K562 (cell line): ENCODE results near the gene EIF4G2. TPM values are rescaled to one million over a fixed set of nuclear protein-coding genes. Genes with fewer than 3 reads are reported as not detected.

ENCODE experiments used
- ATAC-seq: fragments of 200-7000 bp; cut with Tn5 transposase; 3 replicates; pipeline ENCODE4 v1.9.1; 2020; ENCODE audit warnings: moderate library complexity
- Bru-seq: library from RNA; stranded (reverse); fragments of 400-500 nt; gene quantifications from one replicate; lab custom pipeline; 2021; lab: Mats Ljungman, UMichigan
- BruChase-seq, 2 experiments: library from RNA; stranded (reverse); fragments of 400-500 nt; gene quantifications; one replicate each; lab custom pipeline; 2021; lab: Mats Ljungman, UMichigan
- BruUV-seq: library from RNA; stranded (reverse); fragments of 400-500 nt; replicated peaks from 2 replicates; lab custom pipeline; 2021; lab: Mats Ljungman, UMichigan
- CTCF ChIA-PET: fragments of 300-600 bp; formaldehyde crosslinking; extraction: SDS; loops from one replicate; lab custom pipeline; 2021; ENCODE audit warnings: low intra/inter-chr PET ratio; lab: Yijun Ruan, JAX
- POLR2A ChIA-PET: fragments of 300-600, 350-650 bp; sonication (Branson Sonifier 250); formaldehyde crosslinking; extraction: SDS; loops from one replicate; lab custom pipeline; 2021; ENCODE audit warnings: antibody characterized with exemption, inconsistent platforms; lab: Yijun Ruan, JAX
- DNase-seq, 4 experiments: peaks; one replicate each; pipeline versions ENCODE4 v3.0.0 to v3.0.0-alpha.2; 2011 to 2018; ENCODE audit warnings: low spot score in 3 of 4, mixed read lengths in 3 of 4; ENCODE audit errors: extremely low read depth in 1 of 4
- FAIRE-seq: peaks from 2 replicates; lab custom pipeline; 2011; peaks lifted over from hg19 to GRCh38; lab: Jason Lieb, UNC
- H2AFZ ChIP-seq: 2 replicates; pipeline ENCODE4 v1.6.0; 2011; ENCODE audit warnings: low read depth, low read length, control low read depth, inconsistent platforms
- H3K27ac ChIP-seq: fragments of 200-600 bp; 3 replicates; pipeline ENCODE4 v1.8.0; 2011; ENCODE audit warnings: low read depth, mild to moderate bottlenecking, control low read depth, inconsistent platforms, low read length, moderate library complexity, mixed read lengths; ENCODE audit errors: extremely low read depth
- H3K27me3 ChIP-seq, 2 experiments: fragments of 300-600 bp in 1 of 2; 2 replicates in 1 of 2; 3 replicates in 1 of 2; pipeline versions ENCODE4 v1.6.0 to v1.8.0; 2011; ENCODE audit warnings: inconsistent platforms in 2 of 2, low read length in 2 of 2, mild to moderate bottlenecking in 1 of 2, mixed read lengths in 1 of 2, moderate library complexity in 1 of 2; ENCODE audit not compliant: control insufficient read depth in 2 of 2, insufficient read depth in 2 of 2
- H3K36me3 ChIP-seq: fragments of 300-600 bp; 3 replicates; pipeline ENCODE4 v1.8.0; 2011; ENCODE audit warnings: mild to moderate bottlenecking, low read length, inconsistent platforms; ENCODE audit not compliant: control insufficient read depth, insufficient read depth
- H3K4me1 ChIP-seq, 2 experiments: fragments of 200-600 bp in 1 of 2; replicated peaks in 1 of 2; 2 replicates in 1 of 2; 3 replicates in 1 of 2; pipeline versions ENCODE4 v1.5.1 to v1.8.0; 2011; ENCODE audit warnings: inconsistent platforms in 2 of 2, low read length in 2 of 2, mild to moderate bottlenecking in 1 of 2, mixed read lengths in 1 of 2, moderate library complexity in 1 of 2; ENCODE audit not compliant: control insufficient read depth in 2 of 2, insufficient read depth in 2 of 2
- H3K4me2 ChIP-seq: 2 replicates; pipeline ENCODE4 v1.6.1; 2011; ENCODE audit warnings: low read length, control low read depth, inconsistent platforms, mixed read lengths; ENCODE audit not compliant: insufficient read depth
- H3K4me3 ChIP-seq: fragments of 200-600 bp; sonication (generic), shearing (Covaris generic); 2 replicates; pipeline ENCODE4 v1.5.1; 2016; ENCODE audit warnings: control low read depth, inconsistent platforms
- H3K79me2 ChIP-seq: fragments of 200-600 bp; 3 replicates; pipeline ENCODE4 v1.8.0; 2011; ENCODE audit warnings: low read length, inconsistent platforms; ENCODE audit not compliant: control insufficient read depth, insufficient read depth
- H3K9ac ChIP-seq, 2 experiments: 2 replicates each; pipeline versions ENCODE4 v1.6.0 to v1.6.1; 2011; ENCODE audit warnings: low read depth in 2 of 2, low read length in 2 of 2, control low read depth in 1 of 2, inconsistent platforms in 1 of 2, mild to moderate bottlenecking in 1 of 2, mixed read lengths in 1 of 2; ENCODE audit not compliant: insufficient read depth in 1 of 2
- H3K9me1 ChIP-seq: one replicate; pipeline ENCODE4 v1.6.0; 2011; ENCODE audit warnings: inconsistent platforms, mild to moderate bottlenecking, low read length, moderate library complexity; ENCODE audit not compliant: control insufficient read depth, insufficient read depth
- H3K9me3 ChIP-seq: replicated peaks from 2 replicates; pipeline ENCODE4 v1.5.1; 2011; ENCODE audit warnings: low read depth, low read length, inconsistent platforms; ENCODE audit not compliant: control insufficient read depth, insufficient read depth
- H4K20me1 ChIP-seq: replicated peaks from 2 replicates; pipeline ENCODE4 v1.6.1; 2011; ENCODE audit warnings: low read length, inconsistent platforms, mixed read lengths; ENCODE audit not compliant: control insufficient read depth, insufficient read depth
- CEBPB ChIP-seq: fragments of 450-650 bp; IDR thresholded peaks from 2 replicates; pipeline ENCODE4 v1.6.1; 2016; ENCODE audit warnings: missing genetic modification characterization, missing compliant biosample characterization
- CREBBP ChIP-seq: IDR thresholded peaks from one replicate; pipeline ENCODE4 v1.6.1; 2012; ENCODE audit warnings: low read depth, mild to moderate bottlenecking, control low read depth, inconsistent platforms, low read length
- EZH2 ChIP-seq: IDR thresholded peaks from 2 replicates; pipeline ENCODE4 v1.6.1; 2012; ENCODE audit warnings: low read depth, mild to moderate bottlenecking, inconsistent platforms, low read length, borderline replicate concordance
- FOS ChIP-seq: IDR thresholded peaks from 3 replicates; pipeline ENCODE4 v1.6.1; 2011; ENCODE audit not compliant: insufficient read length; ENCODE audit errors: extremely low read depth
- HMBOX1 ChIP-seq: sonication (generic); IDR thresholded peaks from 2 replicates; pipeline ENCODE4 v1.6.1; 2016
- IRF2 ChIP-seq: sonication (generic); formaldehyde crosslinking; IDR thresholded peaks from 2 replicates; pipeline ENCODE4 v1.8.1; 2022; ENCODE audit warnings: mild to moderate bottlenecking, missing genetic modification reagents
- KAT2B ChIP-seq: IDR thresholded peaks from one replicate; pipeline ENCODE4 v1.6.1; 2012; ENCODE audit warnings: low read depth, mild to moderate bottlenecking, control low read depth, inconsistent platforms, low read length, moderate library complexity
- PHB2 ChIP-seq: fragments of 450-650 bp; IDR thresholded peaks from 2 replicates; pipeline ENCODE4 v1.6.1; 2017; ENCODE audit warnings: low read depth
- PRDM10 ChIP-seq: fragments of 450-650 bp; IDR thresholded peaks from 2 replicates; pipeline ENCODE4 v1.6.1; 2018; ENCODE audit not compliant: partially characterized antibody
- RBM22 ChIP-seq: fragments of 200-400 bp; formaldehyde crosslinking; IDR thresholded peaks from 2 replicates; pipeline ENCODE4 v1.6.1; 2018; ENCODE audit warnings: low read length, low read depth; ENCODE audit not compliant: poor library complexity, severe bottlenecking
- WGBS: fragments of 100-300 bp; shearing (Covaris generic); methylation state at CpG from one replicate; pipeline ENCODE4 v1.1.6; 2016; ENCODE audit warnings: low coverage, mixed read lengths; ENCODE audit not compliant: insufficient coverage; ENCODE audit errors: missing lambda C conversion rate; 5-methylcytosine and 5-hydroxymethylcytosine counted together
- in situ Hi-C: fragments of 300-500 bp; cut with MboI; formaldehyde crosslinking; loops from 4 replicates; pipeline ENCODE4 v1.15.0; 2018; ENCODE audit warnings: inconsistent platforms, mixed read lengths
- intact Hi-C: fragments of 100-400 bp; cut with micrococcal nuclease; formaldehyde crosslinking; loops from 2 replicates; pipeline ENCODE4 v1.14.2; 2022
- long read RNA-seq, 3 experiments: library from polyadenylated mRNA in 2 of 3; library from RNA in 1 of 3; unstranded in 2 of 3; stranded (forward) in 1 of 3; transcript quantifications; one replicate each; pipeline ENCODE4 v2.0.0, GENCODE V29; 2019 to 2022
- polyA minus RNA-seq, 3 experiments: library from RNA; depleted of rRNA, polyadenylated mRNA; stranded (reverse); fragments of >200 nt; gene quantifications; 2 replicates each; pipeline ENCODE4 v1.2.3, GENCODE V29; 2011
- polyA plus RNA-seq, 8 experiments: library from polyadenylated mRNA; depleted of rRNA in 4 of 8; stranded (reverse) in 5 of 8; unstranded in 3 of 8; fragments of >200 nt; fragmentation: Nextera tagmentation in 2 of 8; fragmentation: Illumina TruSeq in 1 of 8; extraction: Ambion mirVana in 2 of 8; extraction: Trizol in 1 of 8; gene quantifications; 2 replicates each; pipeline versions ENCODE4 v1.2.1 to v1.2.3, GENCODE V29; 2011 to 2014; ENCODE audit warnings: inconsistent platforms in 1 of 8, missing spikeins in 1 of 8
- total RNA-seq, 7 experiments: library from RNA; depleted of rRNA in 6 of 7; stranded (reverse); fragments of >200 nt in 6 of 7; fragmentation: Illumina TruSeq in 2 of 7; extraction: Trizol in 2 of 7; gene quantifications; 2 replicates each; pipeline versions ENCODE4 v1.2.1 to v1.2.3, GENCODE V29; 2011 to 2021; ENCODE audit warnings: low replicate concordance in 1 of 7

The EIF4G2 gene
- 653 and 1,130 TPM in 2 replicates for total RNA-seq (2011; cell fraction: chromatin; rRNA removed; ENCODE audit: low replicate concordance)
- 356 and 378 TPM in 2 replicates for total RNA-seq (2011; cell fraction: nucleolus; rRNA removed)
- 459 and 505 TPM in 2 replicates for total RNA-seq (2011; cell fraction: nucleoplasm; rRNA removed)
- total RNA-seq (2014; rRNA removed) (428 and 733 TPM in 2 replicates), total RNA-seq (2014; rRNA removed; fragmentation: Illumina TruSeq; extraction: Trizol) (481 and 499 TPM in 2 replicates), total RNA-seq (2015; rRNA removed; fragmentation: Illumina TruSeq; extraction: Trizol) (719 and 734 TPM in 2 replicates), total RNA-seq (2021) (790 and 801 TPM in 2 replicates), polyA plus RNA-seq (2011; rRNA removed) (449 and 646 TPM in 2 replicates), polyA plus RNA-seq (2014; fragmentation: Illumina TruSeq; extraction: Trizol) (663 and 762 TPM in 2 replicates), polyA plus RNA-seq (2014; fragmentation: Nextera tagmentation; extraction: Ambion mirVana) (100 to 1,000 TPM; 206 to 683 TPM), polyA plus RNA-seq (2014; rRNA removed) (351 and 385 TPM in 2 replicates), polyA minus RNA-seq (2011; rRNA and poly(A)+ RNA removed) (865 and 1,047 TPM in 2 replicates), Bru-seq, nascent RNA (percentile 99 among the genes with signal in this experiment), BruChase-seq, experiment 1, labeled RNA remaining after a 2-hour chase (percentile 99 among the genes with signal in this experiment), BruChase-seq, experiment 2, labeled RNA remaining after a 6-hour chase (percentile 100 among the genes with signal in this experiment)
- polyA plus RNA-seq (2011; cell fraction: cytosol; rRNA removed) = 153 and 186 TPM in 2 replicates
- polyA plus RNA-seq (2011; cell fraction: nucleus; rRNA removed) = 421 and 579 TPM in 2 replicates
- polyA plus RNA-seq (2012) = 338 and 520 TPM in 2 replicates
- 467 and 888 TPM in 2 replicates for polyA minus RNA-seq (2011; cell fraction: cytosol; rRNA and poly(A)+ RNA removed)
- polyA minus RNA-seq (2011; cell fraction: nucleus; rRNA and poly(A)+ RNA removed) = 266 and 377 TPM in 2 replicates
- long read RNA-seq, experiment 1, full-length matches to known transcripts = 1,304 of 1,962 reads
- long read RNA-seq, experiment 1, partial matches to known transcripts = 462 of 1,962 reads
- long read RNA-seq, experiment 1, other reads (novel, unspliced or antisense) = 196 of 1,962 reads
- long read RNA-seq, experiment 2, transcript EIF4G2-202 (21 exons, 3,346 nt) = minor isoform, 16 of 603 reads
- long read RNA-seq, experiment 2, transcript EIF4G2-204 (3 exons, 690 nt) = minor isoform, 14 of 603 reads
- long read RNA-seq, experiment 2, transcript EIF4G2-205 (21 exons, 3,654 nt) = minor isoform, 8 of 603 reads
- long read RNA-seq, experiment 2, transcript EIF4G2-201 (22 exons, 3,978 nt) = major isoform, 121 of 603 reads
- long read RNA-seq, experiment 2, partial matches to known transcripts = 107 of 603 reads
- long read RNA-seq, experiment 2, other reads (novel, unspliced or antisense) = 336 of 603 reads
- long read RNA-seq, experiment 3, full-length matches to known transcripts = 314 of 409 reads
- long read RNA-seq, experiment 3, partial matches to known transcripts = 68 of 409 reads
- long read RNA-seq, experiment 3, other reads (novel, unspliced or antisense) = 27 of 409 reads

- H3K4me2 ChIP-seq = peak within 1 kb of the TSS; percentile 96
- BruUV-seq = no TSS peak
- peaks cover 11 to 13% of the 10 kb centered on the region in 2 experiments; a peak in 4 of 5 replicates for H3K4me1 ChIP-seq
- no peaks in the 10 kb centered on the region for H3K9me3 ChIP-seq
- peak within 1 kb of the TSS; percentile 94 for H2AFZ ChIP-seq
- peaks cover 40% of the 10 kb centered on the region for H3K36me3 ChIP-seq
- H3K9ac ChIP-seq = peak within 1 kb of the TSS; percentile 99 to 100
- peaks cover 58% of the 10 kb centered on the region for H3K79me2 ChIP-seq
- H4K20me1 ChIP-seq = peaks cover 3% of the 10 kb centered on the region; the same call in 1 of the 2 replicates
- ChIA-PET POLR2A (interaction anchor here (0.6 to 7.7 kb wide), 56 partner anchors 10 to 1003 kb away, joined by 3 to 105 read pairs (median 6); partner anchors contain the start of genes CTR9 and ZBED5), CTCF (no interaction called here)
- H3K4me3 ChIP-seq = peak within 1 kb of the TSS; percentile 94
- peak within 1 kb of the TSS; percentile 98 for H3K27ac ChIP-seq
- no peaks in the 10 kb centered on the region for H3K27me3 ChIP-seq
- no peaks in the 10 kb centered on the region for H3K9me1 ChIP-seq
- in situ Hi-C loops (no loop called here), intact Hi-C loops (loop anchor here (1.0 to 2.0 kb wide), 3 partner anchors 50 to 124 kb away; partner anchors contain the start of gene ZBED5)
- WGBS = under 1% methylated on average over 54 of the region's 65 CpGs
- peak; percentile 96 for ATAC-seq
- DNase-seq = peak; percentile 97 to 99 (median 98)
- FAIRE-seq = peak; percentile 99
- TF ChIP-seq PHB2 = peak; percentile 57; the same call in 1 of the 2 replicates
- peak; percentile 73 for TF ChIP-seq FOS
- TF ChIP-seq CREBBP = no peak
- no peak; the same call in 1 of the 2 replicates for TF ChIP-seq HMBOX1
- 0 out of 2 replicates have a peak, but pooled peaks have one; percentile 7 for TF ChIP-seq CEBPB
- TF ChIP-seq PRDM10 = peak; percentile 65
- TF ChIP-seq EZH2 = no peak
- no peak for TF ChIP-seq IRF2 (CRISPR knock-in tag)
- TF ChIP-seq KAT2B = no peak
- peak; percentile 72 for TF ChIP-seq RBM22
Observed at GRCh38 chr11:10808553-10809372, at the start of gene EIF4G2. TSS of gene EIF4G2 (minus strand) at chr11:10808926.
